ENCODE results near the gene RANBP9.

GRCh38 chr6:13579911-13580310 is 131.7 kb downstream of the RANBP9 start:
- TF ChIP-seq POLR2A (IDR thresholded peaks at IDR 0.05) = no peak
- TF ChIP-seq POLR2AphosphoS5 (IDR thresholded peaks at IDR 0.05; ENCODE audit: insufficient read depth in 1 of 2, low read depth in 1 of 2) = no peak

Measured in vagina (tissue), 2 donors.